Caco-2 (cell line): Measurements from ENCODE around the gene WDR49. TPM values are rescaled to one million over a fixed set of nuclear protein-coding genes. Genes with fewer than 3 reads are reported as not detected.

Experiments used
- BruUV-seq: library from RNA; stranded (reverse); fragments of 400-500 nt; replicated peaks from 2 replicates; lab custom pipeline; 2021; lab: Mats Ljungman, UMichigan
- CTCF ChIA-PET: fragments of 300-600 bp; sonication (Branson Sonifier 250); formaldehyde crosslinking; loops from one replicate; lab custom pipeline; 2022; ENCODE audit warnings: antibody characterized with exemption; lab: Charles Lee
- POLR2A ChIA-PET: fragments of 300-600 bp; sonication (Branson Sonifier 250); formaldehyde crosslinking; loops from one replicate; lab custom pipeline; 2022; ENCODE audit warnings: antibody characterized with exemption; lab: Charles Lee
- DNase-seq, 2 experiments: peaks; one replicate each; pipeline versions ENCODE4 v3.0.0 to v3.0.0-alpha.2; 2020 to 2022
- H3K27me3 ChIP-seq: replicated peaks from 2 replicates; pipeline ENCODE4 v1.6.0; 2011; ENCODE audit warnings: low read length; ENCODE audit not compliant: control insufficient read depth, insufficient read depth
- H3K36me3 ChIP-seq: 2 replicates; pipeline ENCODE4 v1.5.1; 2011; ENCODE audit warnings: low read length; ENCODE audit not compliant: control insufficient read depth, insufficient read depth
- H3K4me1 ChIP-seq: fragments of 250-450 bp; sonication (Bioruptor Pico); 2 replicates; pipeline ENCODE4 v1.5.1; 2020; ENCODE audit warnings: mild to moderate bottlenecking
- H3K4me3 ChIP-seq: 2 replicates; pipeline ENCODE4 v1.5.1; 2011; ENCODE audit warnings: low read depth, mild to moderate bottlenecking, control low read depth, low read length
- H3K9me3 ChIP-seq: fragments of 250-450 bp; sonication (Bioruptor Pico); 2 replicates; pipeline ENCODE4 v1.5.1; 2020; ENCODE audit warnings: mild to moderate bottlenecking, moderate library complexity
- H3K27ac Mint-ChIP-seq: one replicate; pipeline ENCODE4 v1.8.0; 2022; ENCODE audit warnings: mixed read lengths; ENCODE audit not compliant: unreplicated experiment
- H3K27me3 Mint-ChIP-seq: one replicate; pipeline ENCODE4 v1.8.0; 2022; ENCODE audit warnings: mixed read lengths; ENCODE audit not compliant: insufficient read depth, unreplicated experiment
- H3K36me3 Mint-ChIP-seq: one replicate; pipeline ENCODE4 v1.8.0; 2022; ENCODE audit warnings: mild to moderate bottlenecking, mixed read lengths; ENCODE audit not compliant: insufficient read depth, unreplicated experiment
- H3K4me1 Mint-ChIP-seq: one replicate; pipeline ENCODE4 v1.8.0; 2022; ENCODE audit warnings: low read depth, mixed read lengths; ENCODE audit not compliant: unreplicated experiment
- H3K4me3 Mint-ChIP-seq: one replicate; pipeline ENCODE4 v1.8.0; 2022; ENCODE audit warnings: mild to moderate bottlenecking, moderate library complexity, mixed read lengths; ENCODE audit not compliant: unreplicated experiment
- H3K9me3 Mint-ChIP-seq: one replicate; pipeline ENCODE4 v1.8.0; 2022; ENCODE audit warnings: mixed read lengths; ENCODE audit not compliant: unreplicated experiment
- CTCF ChIP-seq, 2 experiments: fragments of 200-600 bp in 1 of 2; IDR thresholded peaks; 1 replicate in 1 of 2; 2 replicates in 1 of 2; pipeline versions ENCODE4 v1.5.1 to v1.8.0; 2011 to 2022; ENCODE audit warnings: antibody characterized with exemption in 1 of 2, control low read depth in 1 of 2, inconsistent platforms in 1 of 2, low read depth in 1 of 2, low read length in 1 of 2, mild to moderate bottlenecking in 1 of 2, moderate library complexity in 1 of 2; ENCODE audit not compliant: insufficient read depth in 1 of 2, severe bottlenecking in 1 of 2, unreplicated experiment in 1 of 2
- intact Hi-C: fragments of 100-400 bp; cut with micrococcal nuclease; formaldehyde crosslinking; loops from one replicate; pipeline ENCODE4 v1.10.0; 2022; ENCODE audit not compliant: unreplicated experiment
- total RNA-seq: library from RNA; stranded (reverse); gene quantifications from 2 replicates; pipeline ENCODE4 v1.2.3, GENCODE V29; 2022

The WDR49 gene
- total RNA-seq, 1 experiment from 2014 or later = 0.32 TPM

DNA sequence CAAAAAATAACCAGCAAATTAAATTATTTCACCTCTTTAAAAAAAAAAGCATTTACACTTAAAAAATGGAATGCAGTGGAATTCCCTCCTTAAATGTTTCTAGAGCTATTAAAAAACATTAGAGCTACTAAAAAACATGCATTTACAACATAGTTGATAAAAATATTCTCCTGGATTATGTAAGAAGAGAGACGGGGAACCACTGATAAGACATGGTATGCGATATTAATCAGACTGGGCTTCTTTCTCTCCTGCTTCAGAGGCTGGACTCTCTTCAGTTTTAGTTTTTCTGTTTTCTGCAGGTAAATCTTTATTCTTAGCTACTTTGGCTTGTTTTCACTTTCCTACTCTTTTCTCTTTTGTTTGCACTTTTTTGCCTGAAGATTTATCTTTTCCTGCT is 40.4 kb upstream of the WDR49 start:
- no peaks in the 10 kb centered on the region for H3K27me3 ChIP-seq
- Mint-ChIP-seq H3K36me3 (peaks cover 24% of the 10 kb centered on the region), H3K9me3 (no peaks in the 10 kb centered on the region), H3K27me3 (no peaks in the 10 kb centered on the region), H3K4me3 (no peak overlapping the region), H3K27ac (no peak overlapping the region), H3K4me1 (peaks cover 15% of the 10 kb centered on the region)
- no peaks in the 10 kb centered on the region; the same call in 1 of the 2 replicates for H3K36me3 ChIP-seq
- BruUV-seq = no TSS peak
- H3K4me1 ChIP-seq = no peaks in the 10 kb centered on the region
- no peak for TF ChIP-seq CTCF (IDR thresholded peaks at IDR 0.05; ENCODE audit: insufficient read depth in 1 of 2, low read depth in 1 of 2, low read length in 1 of 2, severe bottlenecking in 1 of 2, unreplicated experiment in 1 of 2)
- POLR2A ChIA-PET = no interaction called here
- CTCF ChIA-PET = no interaction called here
- H3K9me3 ChIP-seq = no peaks in the 10 kb centered on the region
- intact Hi-C loops = no loop called here
- no peak for DNase-seq
- no peak overlapping the region for H3K4me3 ChIP-seq

- no peaks in the 10 kb centered on the region for H3K27me3 Mint-ChIP-seq
- DNase-seq = no peak
- ChIA-PET CTCF (no interaction called here), POLR2A (no interaction called here)
- no peak overlapping the region for H3K4me3 ChIP-seq
- BruUV-seq = no TSS peak
- H3K4me3 Mint-ChIP-seq = no peak overlapping the region
- intact Hi-C loops = no loop called here
- no peaks in the 10 kb centered on the region for H3K9me3 Mint-ChIP-seq
- no peak for TF ChIP-seq CTCF (IDR thresholded peaks at IDR 0.05; ENCODE audit: insufficient read depth in 1 of 2, low read depth in 1 of 2, low read length in 1 of 2, severe bottlenecking in 1 of 2, unreplicated experiment in 1 of 2)
- no peaks in the 10 kb centered on the region for H3K4me1 ChIP-seq
- no peaks in the 10 kb centered on the region for H3K27me3 ChIP-seq
- no peaks in the 10 kb centered on the region; the same call in 1 of the 2 replicates for H3K36me3 ChIP-seq
- no peaks in the 10 kb centered on the region for H3K9me3 ChIP-seq
- H3K36me3 Mint-ChIP-seq = peaks cover 23% of the 10 kb centered on the region
- no peak overlapping the region for H3K27ac Mint-ChIP-seq
- H3K4me1 Mint-ChIP-seq = peaks cover 10% of the 10 kb centered on the region
These were observed 37.6 kb upstream of the WDR49 start for GRCh38 chr3:167691366-167691765.

- Histone ChIP-seq H3K4me1 (no peaks in the 10 kb centered on the region), H3K9me3 (no peaks in the 10 kb centered on the region), H3K36me3 (no peaks in the 10 kb centered on the region; the same call in none of the 2 replicates), H3K4me3 (no peak overlapping the region), H3K27me3 (no peaks in the 10 kb centered on the region)
- DNase-seq = peak; percentile 41 to 73
- POLR2A ChIA-PET = no interaction called here
- H3K9me3 Mint-ChIP-seq = no peaks in the 10 kb centered on the region
- H3K27me3 Mint-ChIP-seq = no peaks in the 10 kb centered on the region
- no TSS peak for BruUV-seq
- no peak overlapping the region for H3K27ac Mint-ChIP-seq
- H3K36me3 Mint-ChIP-seq = peaks cover 39% of the 10 kb centered on the region
- H3K4me1 Mint-ChIP-seq = peaks cover 5% of the 10 kb centered on the region
- TF ChIP-seq CTCF (IDR thresholded peaks at IDR 0.05; ENCODE audit: insufficient read depth in 1 of 2, low read depth in 1 of 2, low read length in 1 of 2, severe bottlenecking in 1 of 2, unreplicated experiment in 1 of 2) = peak; percentile 64
- CTCF ChIA-PET = interaction anchor here (1.8 kb wide), 1 partner anchor 56 kb away, joined by 5 read pairs; no protein-coding TSS in a partner anchor
- intact Hi-C loops = loop anchor here (1.0 kb wide), 1 partner anchor 277 kb away; no protein-coding TSS in a partner anchor
- H3K4me3 Mint-ChIP-seq = no peak overlapping the region
These were observed 30.7 kb upstream of the WDR49 start for GRCh38 chr3:167684388-167684993.
